NCI-H345 treated with DMSO at 0.1 percent for 48 hours (cell line): ENCODE measurements around the gene LSAMP.

Experiments used
- DNase-seq: peaks from one replicate; lab custom pipeline; 2025; ENCODE audit not compliant: unreplicated experiment; lab: John Stamatoyannopoulos, UW

LSAMP gene

GRCh38 chr3:115982108-115982507 lies 463.2 kb downstream of the LSAMP start:
- no peak for DNase-seq

- no peak for DNase-seq
These were observed 464.6 kb downstream of the LSAMP start for GRCh38 chr3:115980709-115981108.

GRCh38 chr3:115977866-115978265 lies 467.4 kb downstream of the LSAMP start:
- DNase-seq = no peak

- DNase-seq = no peak
These were observed 469.5 kb downstream of the LSAMP start for GRCh38 chr3:115975796-115976195.

- DNase-seq = no peak
These were observed 469.9 kb downstream of the LSAMP start for GRCh38 chr3:115975353-115975752.

GRCh38 chr3:115974940-115975339 lies 470.3 kb downstream of the LSAMP start:
- no peak for DNase-seq

- no peak for DNase-seq
These were observed 476.4 kb downstream of the LSAMP start for GRCh38 chr3:115968871-115969270.

GRCh38 chr3:115961380-115961779 lies 483.9 kb downstream of the LSAMP start:
- no peak for DNase-seq

GRCh38 chr3:115960799-115961198 lies 484.5 kb downstream of the LSAMP start:
- no peak for DNase-seq

- DNase-seq = no peak
These were observed 486.8 kb downstream of the LSAMP start for GRCh38 chr3:115958526-115958925.

GRCh38 chr3:115947325-115947724 lies 498.0 kb downstream of the LSAMP start:
- no peak for DNase-seq

GRCh38 chr3:115943579-115943978 lies 501.7 kb downstream of the LSAMP start:
- DNase-seq = no peak

- no peak for DNase-seq
These were observed 508.2 kb downstream of the LSAMP start for GRCh38 chr3:115937054-115937453.

GRCh38 chr3:115932807-115933206 lies 512.5 kb downstream of the LSAMP start:
- no peak for DNase-seq

GRCh38 chr3:115931581-115931980 lies 513.7 kb downstream of the LSAMP start:
- no peak for DNase-seq

GRCh38 chr3:115930922-115931321 lies 514.4 kb downstream of the LSAMP start:
- no peak for DNase-seq

GRCh38 chr3:115930168-115930567 lies 515.1 kb downstream of the LSAMP start:
- no peak for DNase-seq

- DNase-seq = no peak
These were observed 516.9 kb downstream of the LSAMP start for GRCh38 chr3:115928376-115928775.

- DNase-seq = no peak
These were observed 518.1 kb downstream of the LSAMP start for GRCh38 chr3:115927197-115927596.

- DNase-seq = no peak
These were observed 522.5 kb downstream of the LSAMP start for GRCh38 chr3:115922681-115923347.

- DNase-seq = no peak
These were observed 523.6 kb downstream of the LSAMP start for GRCh38 chr3:115921711-115922110.

GRCh38 chr3:115918900-115919299 lies 526.4 kb downstream of the LSAMP start:
- no peak for DNase-seq

- no peak for DNase-seq
These were observed 528.4 kb downstream of the LSAMP start for GRCh38 chr3:115916866-115917265.
